ENCODE results near the gene KIF9. TPM values are rescaled to one million over a fixed set of nuclear protein-coding genes. Genes with fewer than 3 reads are reported as not detected.

KIF9 gene
- total RNA-seq, 1 experiment from 2014 or later = 7.1 TPM

DNA sequence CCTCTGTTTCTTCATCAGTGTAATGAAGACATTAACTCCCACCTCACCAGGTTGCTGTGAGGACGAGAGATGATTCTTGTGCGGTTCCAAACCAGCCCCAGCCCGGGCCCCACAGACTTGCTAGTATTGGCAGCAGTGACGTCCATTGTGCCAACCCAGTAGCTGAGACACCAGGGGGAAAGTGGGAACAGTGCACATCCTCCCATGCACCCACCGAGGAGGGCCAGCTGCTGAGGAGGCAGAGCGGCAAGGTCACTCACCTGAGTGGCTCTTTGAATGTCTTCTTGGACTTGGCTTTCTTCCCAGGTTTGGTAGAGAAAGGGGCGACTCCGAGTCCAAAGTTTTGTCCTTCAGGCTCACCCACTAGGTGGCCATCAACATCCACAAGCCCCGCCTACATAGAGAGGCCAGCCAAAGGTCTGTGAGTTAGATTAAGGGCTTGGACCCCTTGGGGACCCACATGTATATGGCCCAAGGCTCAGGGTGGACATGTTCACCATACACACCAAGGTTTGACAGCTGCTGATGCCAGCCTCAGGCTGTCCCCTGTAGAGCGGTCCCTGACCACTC, 38.0 kb downstream of the KIF9 start:
- BruUV-seq (replicated peaks) = no TSS peak
- no peak for TF ChIP-seq CTCF (IDR thresholded peaks at IDR 0.05; ENCODE audit: insufficient read depth in 1 of 2, low read depth in 1 of 2, low read length in 1 of 2, severe bottlenecking in 1 of 2, unreplicated experiment in 1 of 2)
- Mint-ChIP-seq H3K9me3 (ENCODE audit: unreplicated experiment) (no peaks in the 10 kb centered on the region), H3K27ac (ENCODE audit: unreplicated experiment) (no peak overlapping the region), H3K27me3 (ENCODE audit: insufficient read depth, unreplicated experiment) (no peaks in the 10 kb centered on the region), H3K36me3 (ENCODE audit: insufficient read depth, unreplicated experiment) (no peaks in the 10 kb centered on the region), H3K4me1 (ENCODE audit: low read depth, unreplicated experiment) (no peaks in the 10 kb centered on the region), H3K4me3 (ENCODE audit: unreplicated experiment) (no peak overlapping the region)
- H3K4me3 ChIP-seq (ENCODE audit: low read depth, low read length) = no peak overlapping the region
- H3K9me3 ChIP-seq = no peaks in the 10 kb centered on the region
- no peaks in the 10 kb centered on the region for H3K4me1 ChIP-seq
- intact Hi-C loops (cut with micrococcal nuclease; ENCODE audit: unreplicated experiment) = no loop called here
- H3K27me3 ChIP-seq (replicated peaks; ENCODE audit: control insufficient read depth, insufficient read depth, low read length) = no peaks in the 10 kb centered on the region
- no peaks in the 10 kb centered on the region for H3K36me3 ChIP-seq (ENCODE audit: control insufficient read depth, insufficient read depth, low read length)
- POLR2A ChIA-PET = no interaction called here
- CTCF ChIA-PET = interaction anchor here (0.6 kb wide), 1 partner anchor 26 kb away, joined by 3 read pairs; no protein-coding TSS in a partner anchor
- no peak for DNase-seq

GRCh38 chr3:47243419-47244147, 39.0 kb downstream of the KIF9 start:
- H3K27ac Mint-ChIP-seq (ENCODE audit: unreplicated experiment) = no peak overlapping the region
- Histone ChIP-seq H3K4me3 (ENCODE audit: low read depth, low read length) (no peak overlapping the region), H3K27me3 (replicated peaks; ENCODE audit: control insufficient read depth, insufficient read depth, low read length) (no peaks in the 10 kb centered on the region), H3K4me1 (no peaks in the 10 kb centered on the region), H3K36me3 (ENCODE audit: control insufficient read depth, insufficient read depth, low read length) (no peaks in the 10 kb centered on the region), H3K9me3 (no peaks in the 10 kb centered on the region)
- intact Hi-C loops (cut with micrococcal nuclease; ENCODE audit: unreplicated experiment) = no loop called here
- BruUV-seq (replicated peaks) = no TSS peak
- ChIA-PET CTCF (interaction anchor here (0.6 kb wide), 1 partner anchor 27 kb away, joined by 3 read pairs; no protein-coding TSS in a partner anchor), POLR2A (no interaction called here)
- no peaks in the 10 kb centered on the region for H3K27me3 Mint-ChIP-seq (ENCODE audit: insufficient read depth, unreplicated experiment)
- no peak for DNase-seq
- H3K4me1 Mint-ChIP-seq (ENCODE audit: low read depth, unreplicated experiment) = no peaks in the 10 kb centered on the region
- H3K4me3 Mint-ChIP-seq (ENCODE audit: unreplicated experiment) = no peak overlapping the region
- no peaks in the 10 kb centered on the region for H3K36me3 Mint-ChIP-seq (ENCODE audit: insufficient read depth, unreplicated experiment)
- TF ChIP-seq CTCF (IDR thresholded peaks at IDR 0.05; ENCODE audit: insufficient read depth in 1 of 2, low read depth in 1 of 2, low read length in 1 of 2, severe bottlenecking in 1 of 2, unreplicated experiment in 1 of 2) = no peak
- no peaks in the 10 kb centered on the region for H3K9me3 Mint-ChIP-seq (ENCODE audit: unreplicated experiment)

GRCh38 chr3:47239929-47240328, 42.7 kb downstream of the KIF9 start:
- Mint-ChIP-seq H3K27me3 (ENCODE audit: insufficient read depth, unreplicated experiment) (no peaks in the 10 kb centered on the region), H3K4me1 (ENCODE audit: low read depth, unreplicated experiment) (no peaks in the 10 kb centered on the region), H3K36me3 (ENCODE audit: insufficient read depth, unreplicated experiment) (no peaks in the 10 kb centered on the region), H3K27ac (ENCODE audit: unreplicated experiment) (no peak overlapping the region), H3K9me3 (ENCODE audit: unreplicated experiment) (no peaks in the 10 kb centered on the region), H3K4me3 (ENCODE audit: unreplicated experiment) (no peak overlapping the region)
- peaks cover 7% of the 10 kb centered on the region for H3K4me1 ChIP-seq
- POLR2A ChIA-PET = no interaction called here
- BruUV-seq (replicated peaks) = no TSS peak
- intact Hi-C loops (cut with micrococcal nuclease; ENCODE audit: unreplicated experiment) = no loop called here
- H3K9me3 ChIP-seq = no peaks in the 10 kb centered on the region
- DNase-seq = no peak
- no peaks in the 10 kb centered on the region for H3K36me3 ChIP-seq (ENCODE audit: control insufficient read depth, insufficient read depth, low read length)
- CTCF ChIA-PET = no interaction called here
- no peak for TF ChIP-seq CTCF (IDR thresholded peaks at IDR 0.05; ENCODE audit: insufficient read depth in 1 of 2, low read depth in 1 of 2, low read length in 1 of 2, severe bottlenecking in 1 of 2, unreplicated experiment in 1 of 2)
- H3K4me3 ChIP-seq (ENCODE audit: low read depth, low read length) = no peak overlapping the region
- no peaks in the 10 kb centered on the region for H3K27me3 ChIP-seq (replicated peaks; ENCODE audit: control insufficient read depth, insufficient read depth, low read length)
